Liver (tissue), 9 donors: Measurements from ENCODE around the gene TAMALIN. TPM values are rescaled to one million over a fixed set of nuclear protein-coding genes. Genes with fewer than 3 reads are reported as not detected.
A peak's percentile ranks its signal among the peaks of the same experiment; 100 is the strongest.
"Not testable (repeated sequence)": the region's sequence is repeated elsewhere in the genome, so short reads cannot be mapped to it uniquely, and the experiment has no call there.

ENCODE experiments used
- DNase-seq: peaks from one replicate; pipeline ENCODE4 v3.0.0-alpha.2; 2017; ENCODE audit warnings: low spot score
- H3K27ac ChIP-seq, 2 donors: one replicate each; pipeline ENCODE4 v1.7.0; 2013; ENCODE audit warnings: inconsistent platforms in 2 of 2, low read length in 2 of 2, control low read depth in 1 of 2, low read depth in 1 of 2, mild to moderate bottlenecking in 1 of 2
- H3K27me3 ChIP-seq, 4 donors: one replicate each; pipeline versions ENCODE4 v1.6.1 to v1.7.0; 2013; ENCODE audit warnings: low read length in 3 of 4, inconsistent platforms in 1 of 4, mild to moderate bottlenecking in 1 of 4, moderate library complexity in 1 of 4; ENCODE audit not compliant: control insufficient read depth in 4 of 4, insufficient read depth in 4 of 4
- H3K36me3 ChIP-seq, 4 donors: one replicate each; pipeline versions ENCODE4 v1.6.1 to v1.7.0; 2013; ENCODE audit warnings: low read length in 3 of 4, mild to moderate bottlenecking in 3 of 4, low read depth in 1 of 4, moderate library complexity in 1 of 4; ENCODE audit not compliant: control insufficient read depth in 4 of 4, insufficient read depth in 3 of 4
- H3K4me1 ChIP-seq, 4 donors: one replicate each; pipeline versions ENCODE4 v1.6.1 to v1.7.0; 2013; ENCODE audit warnings: low read length in 3 of 4, mild to moderate bottlenecking in 3 of 4, moderate library complexity in 1 of 4; ENCODE audit not compliant: control insufficient read depth in 4 of 4, insufficient read depth in 4 of 4
- H3K4me3 ChIP-seq, 3 donors: one replicate each; pipeline versions ENCODE4 v1.6.1 to v1.7.0; 2013; ENCODE audit warnings: low read length in 3 of 3, control low read depth in 1 of 3, low read depth in 1 of 3, mild to moderate bottlenecking in 1 of 3
- H3K9ac ChIP-seq, 2 donors: one replicate each; pipeline ENCODE4 v1.7.0; 2013; ENCODE audit warnings: low read length in 2 of 2, mild to moderate bottlenecking in 2 of 2, moderate library complexity in 2 of 2, control low read depth in 1 of 2, low read depth in 1 of 2
- H3K9me3 ChIP-seq, 4 donors: one replicate each; pipeline versions ENCODE4 v1.6.1 to v1.7.0; 2013; ENCODE audit warnings: low read length in 3 of 4; ENCODE audit not compliant: control insufficient read depth in 4 of 4
- ATF3 ChIP-seq: IDR thresholded peaks from 2 replicates; pipeline ENCODE4 v1.6.1; 2016; ENCODE audit warnings: antibody characterized with exemption
- CTCF ChIP-seq: fragments of 150-350 bp; IDR thresholded peaks from 2 replicates; pipeline ENCODE4 v1.5.1; 2017; ENCODE audit warnings: improper control_type of control experiment, low read depth, low read length; ENCODE audit not compliant: missing input control
- EGR1 ChIP-seq, 2 donors: IDR thresholded peaks; 2 replicates each; pipeline ENCODE4 v1.6.1; 2016 to 2018; ENCODE audit warnings: antibody characterized with exemption in 2 of 2, low read depth in 2 of 2
- FOXA2 ChIP-seq: IDR thresholded peaks from 2 replicates; pipeline ENCODE4 v1.6.1; 2016; ENCODE audit warnings: antibody characterized with exemption
- GABPA ChIP-seq, 2 donors: IDR thresholded peaks in 1 of 2; conservative IDR thresholded peaks in 1 of 2; 2 replicates each; pipeline ENCODE4 v1.6.1; 2016; ENCODE audit warnings: antibody characterized with exemption in 2 of 2, mild to moderate bottlenecking in 1 of 2, moderate library complexity in 1 of 2
- JUND ChIP-seq, 2 donors: IDR thresholded peaks; 2 replicates each; pipeline ENCODE4 v1.6.1; 2016; ENCODE audit warnings: antibody characterized with exemption in 2 of 2
- MAX ChIP-seq: IDR thresholded peaks from 2 replicates; pipeline ENCODE4 v1.6.1; 2016; ENCODE audit warnings: antibody characterized with exemption
- NR2F2 ChIP-seq: IDR thresholded peaks from 2 replicates; pipeline ENCODE4 v1.6.1; 2016; ENCODE audit warnings: antibody characterized with exemption
- RAD21 ChIP-seq, 2 donors: IDR thresholded peaks; 2 replicates each; pipeline ENCODE4 v1.6.1; 2016; ENCODE audit warnings: antibody characterized with exemption in 2 of 2, mild to moderate bottlenecking in 2 of 2
- REST ChIP-seq: IDR thresholded peaks from 2 replicates; pipeline ENCODE4 v1.6.1; 2016; ENCODE audit warnings: antibody characterized with exemption, mild to moderate bottlenecking
- RXRA ChIP-seq, 2 donors: IDR thresholded peaks; 2 replicates each; pipeline ENCODE4 v1.6.1; 2017 to 2018; ENCODE audit warnings: antibody characterized with exemption in 2 of 2, mild to moderate bottlenecking in 1 of 2
- SP1 ChIP-seq: IDR thresholded peaks from 2 replicates; pipeline ENCODE4 v1.6.1; 2018; ENCODE audit warnings: antibody characterized with exemption, mild to moderate bottlenecking
- TAF1 ChIP-seq: conservative IDR thresholded peaks from 2 replicates; pipeline ENCODE4 v1.6.1; 2016; ENCODE audit warnings: antibody characterized with exemption, mild to moderate bottlenecking
- ZBTB33 ChIP-seq: IDR thresholded peaks from 2 replicates; pipeline ENCODE4 v1.6.1; 2016; ENCODE audit warnings: antibody characterized with exemption
- WGBS: extraction: QIAGEN DNeasy Blood & Tissue Kit; methylation state at CpG from one replicate; pipeline ENCODE4 v1.1.7; 2013; 5-methylcytosine and 5-hydroxymethylcytosine counted together
- polyA plus RNA-seq, 2 donors: library from polyadenylated mRNA; stranded (reverse) in 1 of 2; unstranded in 1 of 2; fragments of 200-250 nt in 1 of 2; fragments of >200 nt in 1 of 2; fragmentation: Nextera tagmentation in 1 of 2; extraction: Ambion mirVana in 1 of 2; gene quantifications; one replicate each; pipeline versions ENCODE4 v1.2.1 to v1.2.3, GENCODE V29; 2013 to 2015
- total RNA-seq, 2 donors: library from RNA; depleted of rRNA; stranded (reverse); fragments of >200 nt; gene quantifications; one replicate each; pipeline ENCODE4 v1.2.3, GENCODE V29; 2014
- donor health status: healthy.
- donor health status: healthy.
- donor health status: healthy.
- donor health status: healthy.
- donor health status: healthy.

Gene TAMALIN
- total and polyA plus RNA-seq, 4 donors, result 1.1 to 9.9 (median 2.5) TPM

- H3K36me3 ChIP-seq, result peaks cover 6 to 19% (median 14%) of the 10 kb centered on the region in 4 donors
- H3K9ac ChIP-seq, result no peak overlapping the region
- WGBS, result 74% methylated on average over 8 of the region's 8 CpGs
- no peaks in the 10 kb centered on the region for H3K27me3 ChIP-seq
- DNase-seq, result no peak
- no peak overlapping the region for H3K4me3 ChIP-seq
- no peaks in the 10 kb centered on the region for H3K9me3 ChIP-seq
- TF ChIP-seq REST (peak; percentile 0), EGR1 (IDR thresholded peaks at IDR 0.05; ENCODE audit: low read depth in 2 of 2) (no peak)
- H3K4me1 ChIP-seq, result peaks cover 23 to 66% (median 58%) of the 10 kb centered on the region in 4 donors
- H3K27ac ChIP-seq, result peak overlapping the region; percentile 72 to 87
Observed at GRCh38 chr12:51977320-51977753, 29.4 kb upstream of the TAMALIN start.

- peaks cover 13 to 47% (median 38%) of the 10 kb centered on the region in 4 donors for H3K4me1 ChIP-seq
- not testable (repeated sequence) for DNase-seq, H3K27ac ChIP-seq
Observed at GRCh38 chr12:51979306-51979705, 27.4 kb upstream of the TAMALIN start.

GRCh38 chr12:51980051-51980808 lies 26.5 kb upstream of the TAMALIN start:
- peaks cover 7 to 37% (median 31%) of the 10 kb centered on the region in 4 donors for H3K4me1 ChIP-seq
- H3K4me3 ChIP-seq, result no peak overlapping the region
- DNase-seq, result peak; percentile 59
- peaks cover 12 to 42% (median 39%) of the 10 kb centered on the region in 4 donors for H3K36me3 ChIP-seq
- no peaks in the 10 kb centered on the region for H3K27me3 ChIP-seq
- 22% methylated on average over 7 of the region's 7 CpGs for WGBS
- no peaks in the 10 kb centered on the region for H3K9me3 ChIP-seq
- H3K27ac ChIP-seq, result no peak overlapping the region
- peak overlapping the region in 1 of 2 donors; percentile 2 for H3K9ac ChIP-seq
- TF ChIP-seq FOXA2, result peak; percentile 18
- peak; percentile 48 for TF ChIP-seq MAX
- no peak for TF ChIP-seq EGR1 (IDR thresholded peaks at IDR 0.05; ENCODE audit: low read depth in 2 of 2)
- TF ChIP-seq RAD21 (IDR thresholded peaks at IDR 0.05), result peak; percentile 99
- no peak for TF ChIP-seq NR2F2
- TF ChIP-seq ATF3, result no peak
- no peak for TF ChIP-seq JUND (IDR thresholded peaks at IDR 0.05)
- TF ChIP-seq TAF1, result no peak
- TF ChIP-seq ZBTB33, result no peak
- TF ChIP-seq SP1, result no peak
- peak in 1 of 2 donors; percentile 36 for TF ChIP-seq GABPA (IDR thresholded peaks at IDR 0.05 in 1 of 2, conservative IDR thresholded peaks at IDR 0.05 in 1 of 2)
- TF ChIP-seq CTCF, result peak; percentile 98
- TF ChIP-seq RXRA (IDR thresholded peaks at IDR 0.05), result peak; percentile 27 to 49
- no peak for TF ChIP-seq REST

More at GRCh38 chr12:51979306-51979705, 27.4 kb upstream of the TAMALIN start:
- WGBS, result 95% methylated on average over 5 of the region's 5 CpGs
- not testable (repeated sequence) for H3K9me3 ChIP-seq, H3K9ac ChIP-seq, H3K27me3 ChIP-seq, H3K4me3 ChIP-seq
- peaks cover 9 to 33% (median 30%) of the 10 kb centered on the region in 4 donors for H3K36me3 ChIP-seq
